T-helper 22 cell (primary cell): ENCODE measurements around the gene BEND3.
A peak's percentile ranks its signal among the peaks of the same experiment; 100 is the strongest.
"Not testable (repeated sequence)": the region's sequence is repeated elsewhere in the genome, so short reads cannot be mapped to it uniquely, and the experiment has no call there.

Experiments used
- DNase-seq: peaks from one replicate; pipeline ENCODE4 v3.0.0-alpha.2; 2020; ENCODE audit warnings: low read depth

Gene BEND3

GRCh38 chr6:107121266-107121665 lies 6.0 kb upstream of the BEND3 start:
- DNase-seq: no peak

GRCh38 chr6:107120404-107120803 lies 5.1 kb upstream of the BEND3 start:
- no peak for DNase-seq

DNA sequence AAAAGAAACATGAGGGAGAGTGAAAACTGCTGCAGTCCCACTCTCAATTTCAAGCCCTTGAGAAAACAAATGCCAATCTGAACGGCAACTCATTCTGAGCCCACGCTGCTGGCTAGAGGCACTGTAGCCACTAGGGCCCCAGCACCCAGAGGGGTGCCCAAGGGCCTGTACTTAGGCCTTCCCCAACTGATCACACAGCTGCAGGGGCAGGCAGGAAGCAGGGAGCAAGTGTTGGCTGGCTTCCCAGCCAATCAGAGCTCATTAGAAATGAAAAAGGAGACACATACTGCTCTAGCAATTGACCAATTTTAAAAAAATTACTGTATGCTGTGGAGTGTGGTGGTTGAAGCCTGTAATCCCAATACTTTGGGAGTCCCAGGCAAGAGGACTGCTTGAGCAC lies 3.7 kb upstream of the BEND3 start:
- DNase-seq: no peak

GRCh38 chr6:107118540-107118939 lies 3.2 kb upstream of the BEND3 start:
- DNase-seq: not testable (repeated sequence)

GRCh38 chr6:107116931-107117330 lies 1.6 kb upstream of the BEND3 start:
- DNase-seq: no peak

DNA sequence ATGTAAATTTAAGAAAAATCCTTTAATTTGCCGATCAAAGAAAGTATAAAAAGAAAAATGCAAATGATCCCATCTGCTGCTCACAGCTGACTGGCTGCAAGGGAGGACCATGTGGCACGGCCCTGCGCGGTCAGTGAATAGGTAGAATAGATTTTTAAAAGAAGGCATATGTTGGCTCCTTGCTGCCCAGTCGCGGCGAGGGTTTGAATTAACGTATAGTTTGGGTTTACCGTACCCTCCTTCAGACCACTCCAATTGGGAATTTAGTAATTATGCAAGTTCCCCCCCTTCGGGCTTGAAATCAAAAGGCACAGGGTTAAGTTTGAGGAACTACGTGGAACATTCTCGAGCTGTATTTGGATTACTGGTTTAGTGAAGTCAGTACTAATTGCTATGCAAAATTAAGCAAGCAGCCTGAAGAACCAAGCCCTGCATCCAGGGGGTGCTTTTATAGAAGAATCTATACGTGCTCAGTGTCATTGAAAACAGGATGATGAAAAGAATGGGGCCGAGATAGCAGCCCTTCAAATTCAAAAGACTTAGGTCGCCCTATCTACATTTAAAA lies 1.1 kb upstream of the BEND3 start:
- DNase-seq: no peak

GRCh38 chr6:107115695-107116327 lies 496 bp upstream of the BEND3 start:
- no peak for DNase-seq

DNA sequence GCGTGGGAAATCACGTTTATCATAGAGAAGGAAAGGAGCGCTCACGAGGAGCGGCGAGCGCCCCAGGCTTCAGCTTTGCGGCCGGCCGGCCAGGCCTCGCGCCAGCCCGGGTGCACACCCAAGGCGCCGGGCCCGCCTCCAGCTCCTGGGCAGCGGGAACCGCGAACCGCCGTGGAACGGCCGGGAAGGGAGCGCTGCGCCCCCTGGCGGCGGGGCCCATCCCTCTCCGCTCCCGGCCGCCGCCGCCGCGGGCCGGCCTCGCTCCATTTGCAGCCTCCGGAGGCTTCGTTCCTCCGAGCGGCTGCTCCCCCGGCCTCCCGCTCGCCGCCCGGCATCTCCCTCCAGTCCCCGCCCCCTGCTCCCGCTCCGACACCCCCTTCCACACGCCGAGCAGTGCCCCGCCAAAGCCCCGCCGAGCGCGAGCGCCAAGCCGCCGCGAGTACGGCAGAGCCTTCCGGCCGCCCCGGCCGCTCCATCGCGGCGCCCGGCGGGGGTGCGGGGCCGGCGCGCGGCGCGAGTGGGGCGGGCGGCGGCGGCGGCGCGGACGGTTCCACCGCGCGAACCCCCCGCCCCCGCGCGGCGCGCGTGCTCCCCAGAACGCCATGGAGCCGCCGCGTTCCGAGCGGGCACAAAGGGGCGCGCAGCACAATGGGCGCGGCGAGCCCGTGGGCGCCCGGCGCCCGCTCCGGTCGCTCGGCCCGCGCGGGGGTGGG lies 946 bp downstream of the BEND3 start:
- DNase-seq: peak; percentile 34

- no peak for DNase-seq
Observed at GRCh38 chr6:107110200-107110599, 5.1 kb downstream of the BEND3 start.

DNA sequence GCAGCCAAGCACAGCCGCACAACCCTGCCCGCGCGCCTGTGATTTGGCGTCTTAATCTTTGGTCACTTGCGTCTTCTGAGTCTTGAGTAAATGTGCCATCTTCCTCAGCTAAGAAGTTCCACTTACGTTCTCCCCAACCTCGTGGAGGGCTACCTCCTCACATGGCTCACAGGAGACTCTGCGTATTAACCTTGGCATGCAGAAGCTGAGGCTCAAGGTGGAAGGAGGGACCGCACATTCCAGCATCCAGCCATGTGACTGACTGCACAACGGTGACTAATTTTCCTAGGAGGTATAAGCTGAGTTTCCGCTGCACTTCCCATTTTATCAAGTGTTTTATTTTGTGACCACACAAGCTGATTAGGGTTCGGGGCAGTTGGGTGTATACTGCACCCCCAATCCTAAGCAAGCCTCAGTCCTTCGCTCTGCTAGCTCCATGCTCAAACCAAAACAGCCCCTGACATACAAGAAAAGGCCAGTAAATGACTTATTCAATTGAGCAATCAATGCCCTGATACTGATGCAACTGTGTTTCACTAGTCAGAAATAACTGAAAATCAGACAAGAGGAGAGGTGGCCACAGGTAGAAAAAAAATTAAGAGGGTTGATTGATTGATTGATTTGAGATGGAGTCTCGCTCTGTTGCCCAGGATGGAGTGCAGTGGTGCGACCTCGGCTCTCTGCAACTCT lies 7.0 kb downstream of the BEND3 start:
- DNase-seq: no peak

- DNase-seq: no peak
Observed at GRCh38 chr6:107107791-107108190, 7.5 kb downstream of the BEND3 start.

DNA sequence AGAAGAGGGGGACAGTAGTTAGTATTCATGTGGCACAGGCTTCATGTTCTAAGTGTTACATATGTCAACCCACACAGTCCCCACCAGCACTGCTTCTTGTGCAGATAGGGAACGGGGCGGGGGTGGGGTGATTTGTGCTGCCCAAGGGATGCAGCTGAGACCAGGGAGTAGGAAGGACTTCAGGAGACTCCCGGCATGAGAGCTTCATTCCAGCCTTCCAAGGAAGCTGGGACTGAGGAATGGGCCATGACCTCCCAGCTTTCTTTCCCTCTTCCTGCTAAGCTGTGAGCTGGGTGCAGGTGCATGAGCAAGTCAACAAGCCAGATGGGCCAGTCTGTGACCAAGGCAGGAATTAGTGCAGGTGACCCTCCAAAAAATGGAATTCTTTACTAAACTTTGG lies 9.2 kb downstream of the BEND3 start:
- DNase-seq: no peak

DNA sequence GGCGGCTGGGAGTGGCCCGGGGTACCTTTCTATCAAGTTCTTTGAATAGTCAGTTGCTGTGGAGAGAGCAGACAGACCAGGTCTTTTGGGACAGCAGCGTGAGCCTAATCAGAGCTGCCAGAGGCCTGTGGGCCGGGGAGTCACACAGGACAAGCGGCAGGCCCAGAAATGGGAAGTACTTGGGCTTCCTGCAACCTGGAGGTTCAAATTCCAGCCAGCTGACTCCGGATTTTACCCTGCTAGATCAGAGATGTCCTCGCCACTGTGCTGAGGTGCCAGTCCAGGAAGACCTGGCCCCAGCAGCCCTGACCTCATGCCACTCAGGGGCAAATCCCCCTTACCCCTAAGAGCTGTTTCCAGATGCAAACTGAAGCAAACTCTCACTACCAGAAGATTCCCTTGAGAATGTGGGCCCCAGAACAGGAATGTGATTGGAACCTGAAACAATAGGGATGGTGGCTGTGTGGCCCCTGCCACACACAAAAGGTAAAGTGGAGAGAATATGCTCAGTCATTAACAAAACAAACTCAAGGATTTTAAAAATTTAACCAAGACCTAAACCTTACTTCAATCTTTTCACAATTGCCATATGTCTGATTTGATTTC lies 9.7 kb downstream of the BEND3 start:
- no peak for DNase-seq

GRCh38 chr6:107103082-107103481 lies 12.2 kb downstream of the BEND3 start:
- no peak for DNase-seq

GRCh38 chr6:107102414-107102805 lies 12.9 kb downstream of the BEND3 start:
- no peak for DNase-seq

DNA sequence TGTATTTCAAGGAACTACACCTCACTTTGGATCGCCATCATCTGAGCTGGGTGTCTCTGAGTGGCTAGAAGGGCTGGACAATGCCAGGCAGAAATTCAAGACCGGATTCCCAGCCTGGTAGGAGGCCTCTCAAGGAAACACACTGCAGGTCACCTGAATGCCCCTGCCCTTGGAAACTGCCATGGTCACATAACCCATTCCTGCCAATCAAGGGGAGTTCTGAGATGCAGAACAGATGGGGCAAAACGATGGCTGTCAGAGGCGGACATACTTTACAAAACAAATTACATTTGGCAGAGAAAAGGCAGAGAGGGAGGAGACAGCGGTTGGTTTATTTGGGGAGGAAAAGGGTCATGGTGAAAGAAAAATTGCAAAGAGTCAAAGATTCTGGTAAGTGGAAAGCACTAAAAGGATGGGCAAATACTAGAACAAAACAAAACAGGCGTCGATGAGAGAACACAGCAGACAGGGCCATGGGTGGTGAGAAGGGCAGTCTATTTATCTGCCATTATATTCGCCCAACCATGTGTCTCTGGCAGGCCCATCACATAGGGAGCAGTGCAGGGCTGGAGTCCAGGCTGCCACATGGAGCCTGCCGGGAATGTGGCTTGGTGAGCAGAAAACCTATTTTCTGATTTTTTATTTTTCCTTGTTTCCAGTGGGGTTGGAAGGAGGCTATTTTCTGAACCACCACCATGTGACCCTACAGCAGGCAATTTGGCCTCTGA lies 13.5 kb downstream of the BEND3 start:
- no peak for DNase-seq

DNA sequence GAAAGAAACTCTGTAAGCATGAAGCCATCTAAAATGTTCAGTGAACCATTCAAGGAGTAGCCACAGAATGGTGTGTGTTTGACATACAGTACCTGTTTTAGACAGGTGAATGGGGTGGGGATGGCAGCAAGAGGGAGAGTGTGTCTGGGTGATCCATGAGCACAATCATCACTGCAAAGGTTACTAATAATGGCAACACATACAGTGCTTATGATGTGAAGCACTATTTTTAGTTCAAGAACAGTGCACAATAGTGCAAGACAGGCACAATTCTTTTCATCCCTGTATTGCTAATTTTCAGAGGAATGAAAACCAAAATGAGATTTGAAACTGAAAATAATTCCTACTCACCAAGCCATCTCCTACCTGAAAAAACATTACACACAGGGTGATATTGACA lies 14.1 kb downstream of the BEND3 start:
- DNase-seq: no peak

DNA sequence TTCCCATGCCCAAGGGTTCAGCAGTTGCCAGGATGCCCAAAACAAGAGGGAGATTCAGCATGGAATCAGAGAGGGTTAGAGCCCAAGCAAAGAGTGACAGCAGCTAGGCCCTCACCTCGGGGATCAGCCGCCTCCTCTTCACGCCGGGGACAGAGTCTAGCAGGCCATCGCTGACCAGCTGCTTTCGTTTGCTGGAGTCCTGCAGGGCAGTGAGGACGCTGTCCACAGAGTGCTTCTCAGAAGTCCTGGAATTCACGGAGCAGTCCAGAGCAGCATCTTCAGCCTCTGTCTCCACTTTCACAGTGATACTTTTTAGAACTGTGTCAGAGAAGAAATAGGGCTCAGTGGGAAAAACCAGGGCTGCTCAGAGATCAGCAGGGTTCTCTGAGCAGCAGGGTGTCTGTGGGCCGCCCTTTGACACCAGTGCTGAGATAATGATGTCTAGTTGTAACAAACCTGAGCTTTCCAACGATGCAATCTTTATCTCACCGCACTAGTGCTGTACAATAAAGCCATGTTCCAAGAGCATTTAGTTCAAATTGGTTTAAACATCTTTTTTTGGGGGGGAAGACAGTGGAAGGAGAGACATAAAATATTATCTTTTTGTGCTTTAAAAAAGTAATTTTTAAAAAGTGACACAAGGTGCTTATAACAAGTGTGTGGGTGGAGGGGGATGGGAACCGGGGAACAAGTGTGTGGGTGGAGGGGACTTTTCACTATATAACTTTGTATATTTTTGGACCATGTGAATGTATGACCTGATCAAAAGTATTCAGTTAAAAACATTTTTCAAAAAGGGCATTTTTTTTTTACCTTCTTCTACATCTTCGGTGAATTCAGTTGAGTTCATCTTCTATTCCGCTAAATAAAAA lies 16.6 kb downstream of the BEND3 start:
- DNase-seq: no peak

DNA sequence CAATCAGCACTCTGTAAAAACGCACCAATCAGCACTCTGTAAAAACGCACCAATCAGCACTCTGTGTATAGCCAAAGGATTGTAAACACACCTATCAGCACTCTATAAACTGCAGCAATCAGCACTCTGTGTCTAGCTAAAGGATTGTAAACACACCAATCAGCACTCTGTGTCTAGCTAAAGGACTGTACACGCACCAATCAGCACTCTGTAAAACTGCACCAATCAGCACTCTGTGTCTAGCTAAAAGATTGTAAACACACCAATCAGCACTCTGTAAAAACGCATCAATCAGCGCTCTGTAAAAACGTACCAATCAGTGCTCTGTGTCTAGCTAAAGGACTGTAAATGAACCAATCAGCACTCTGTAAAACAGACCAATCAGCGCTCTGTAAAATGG lies 30.9 kb downstream of the BEND3 start:
- not testable (repeated sequence) for DNase-seq

DNA sequence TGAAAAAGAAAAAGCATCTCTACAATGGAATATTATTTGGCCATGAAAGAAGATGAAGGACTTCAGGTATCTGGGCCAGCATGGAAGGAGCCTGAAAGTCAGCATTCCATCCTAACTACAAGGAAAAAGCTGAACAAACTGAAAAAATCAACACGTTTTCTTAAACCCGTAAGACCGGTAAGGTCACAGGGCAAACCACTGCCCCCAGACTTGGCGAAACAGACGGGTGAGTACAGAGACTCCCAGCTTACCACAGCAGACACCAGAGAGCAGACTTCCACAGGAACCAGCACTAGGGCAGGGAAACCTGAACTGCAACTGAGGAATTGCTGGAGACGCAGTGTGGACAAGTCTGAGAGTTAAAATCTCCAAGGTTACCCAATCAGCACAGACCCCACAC lies 31.4 kb downstream of the BEND3 start:
- no peak for DNase-seq
